Stimulated activated memory B cell treated with anti-CD40 and anti-IgM and Interleukin-4, amounts not matched to agents 10 μg/mL and 1 μg/mL and 100 μg/mL, for 72 hours (primary cell): ENCODE data around the gene LAMP5.

Source experiments
- ATAC-seq: fragments of 150-1000 bp; cut with Tn5 transposase; 2 replicates; pipeline ENCODE4 v1.10.0; 2021
- H3K27ac Mint-ChIP-seq: one replicate; pipeline ENCODE4 v1.8.0; 2022; ENCODE audit warnings: mild to moderate bottlenecking, mixed read lengths
- H3K27me3 Mint-ChIP-seq: one replicate; pipeline ENCODE4 v1.8.0; 2022; ENCODE audit warnings: mixed read lengths
- H3K36me3 Mint-ChIP-seq: one replicate; pipeline ENCODE4 v1.8.0; 2022; ENCODE audit warnings: mixed read lengths
- H3K4me1 Mint-ChIP-seq: one replicate; pipeline ENCODE4 v1.8.0; 2022; ENCODE audit warnings: mixed read lengths
- H3K4me3 Mint-ChIP-seq: one replicate; pipeline ENCODE4 v1.8.0; 2022; ENCODE audit warnings: mild to moderate bottlenecking, moderate library complexity, mixed read lengths
- H3K9me3 Mint-ChIP-seq: one replicate; pipeline ENCODE4 v1.8.0; 2022; ENCODE audit warnings: mixed read lengths

The LAMP5 gene

GRCh38 chr20:9509246-9509645 is 5.1 kb upstream of the LAMP5 start:
- Mint-ChIP-seq H3K27me3 (peaks cover 51% of the 10 kb centered on the region), H3K9me3 (no peaks in the 10 kb centered on the region)

GRCh38 chr20:9510911-9511310 is 3.5 kb upstream of the LAMP5 start:
- Mint-ChIP-seq H3K27ac (no peak overlapping the region), H3K4me1 (peaks cover 6% of the 10 kb centered on the region), H3K27me3 (peaks cover 65% of the 10 kb centered on the region), H3K4me3 (no peak overlapping the region), H3K36me3 (no peaks in the 10 kb centered on the region), H3K9me3 (no peaks in the 10 kb centered on the region)
- no peak for ATAC-seq

More at GRCh38 chr20:9509246-9509645, 5.1 kb upstream of the LAMP5 start:
- H3K27ac Mint-ChIP-seq, result no peak overlapping the region
- H3K4me1 Mint-ChIP-seq, result no peaks in the 10 kb centered on the region
- H3K36me3 Mint-ChIP-seq, result no peaks in the 10 kb centered on the region
- no peak overlapping the region for H3K4me3 Mint-ChIP-seq
- ATAC-seq, result no peak

- H3K4me3 Mint-ChIP-seq, result no peak overlapping the region
Measured at GRCh38 chr20:9514072-9514460, 324 bp upstream of the LAMP5 start.

GRCh38 chr20:9515214-9515585 is 810 bp downstream of the LAMP5 start:
- Mint-ChIP-seq H3K27me3 (peaks cover 36% of the 10 kb centered on the region), H3K27ac (no peak overlapping the region), H3K4me3 (no peak overlapping the region), H3K9me3 (no peaks in the 10 kb centered on the region), H3K4me1 (peaks cover 6% of the 10 kb centered on the region), H3K36me3 (no peaks in the 10 kb centered on the region)
- ATAC-seq, result no peak

More at GRCh38 chr20:9514072-9514460, 324 bp upstream of the LAMP5 start:
- Mint-ChIP-seq H3K27ac (no peak overlapping the region), H3K9me3 (no peaks in the 10 kb centered on the region), H3K36me3 (no peaks in the 10 kb centered on the region), H3K27me3 (peaks cover 47% of the 10 kb centered on the region), H3K4me1 (peaks cover 6% of the 10 kb centered on the region)
- no peak for ATAC-seq

- Mint-ChIP-seq H3K36me3 (no peaks in the 10 kb centered on the region), H3K27me3 (peaks cover 41% of the 10 kb centered on the region), H3K9me3 (no peaks in the 10 kb centered on the region), H3K4me1 (peaks cover 6% of the 10 kb centered on the region), H3K27ac (no peak overlapping the region), H3K4me3 (peak overlapping the region; percentile 15)
- ATAC-seq, result no peak
Measured at GRCh38 chr20:9515741-9516233, 1.4 kb downstream of the LAMP5 start.

- H3K27ac Mint-ChIP-seq, result no peak overlapping the region
- no peak for ATAC-seq
- peaks cover 45% of the 10 kb centered on the region for H3K27me3 Mint-ChIP-seq
- no peaks in the 10 kb centered on the region for H3K9me3 Mint-ChIP-seq
- peaks cover 6% of the 10 kb centered on the region for H3K4me1 Mint-ChIP-seq
- no peaks in the 10 kb centered on the region for H3K36me3 Mint-ChIP-seq
- H3K4me3 Mint-ChIP-seq, result peak overlapping the region; percentile 15
Measured at GRCh38 chr20:9516234-9516871, 2.0 kb downstream of the LAMP5 start.

- peaks cover 6% of the 10 kb centered on the region for H3K4me1 Mint-ChIP-seq
- no peak overlapping the region for H3K27ac Mint-ChIP-seq
- H3K27me3 Mint-ChIP-seq, result peaks cover 41% of the 10 kb centered on the region
- H3K36me3 Mint-ChIP-seq, result no peaks in the 10 kb centered on the region
- H3K4me3 Mint-ChIP-seq, result no peak overlapping the region
- no peaks in the 10 kb centered on the region for H3K9me3 Mint-ChIP-seq
- ATAC-seq, result no peak
Measured at GRCh38 chr20:9517297-9518162, 3.1 kb downstream of the LAMP5 start.

GRCh38 chr20:9518576-9519175 is 4.3 kb downstream of the LAMP5 start:
- Mint-ChIP-seq H3K4me1 (peaks cover 6% of the 10 kb centered on the region), H3K9me3 (no peaks in the 10 kb centered on the region), H3K4me3 (no peak overlapping the region), H3K27ac (no peak overlapping the region), H3K27me3 (peaks cover 39% of the 10 kb centered on the region), H3K36me3 (no peaks in the 10 kb centered on the region)
- ATAC-seq, result no peak

GRCh38 chr20:9520086-9520485 is 5.7 kb downstream of the LAMP5 start:
- no peak overlapping the region for H3K27ac Mint-ChIP-seq
- H3K4me3 Mint-ChIP-seq, result no peak overlapping the region
- no peak for ATAC-seq
- no peaks in the 10 kb centered on the region for H3K36me3 Mint-ChIP-seq
- H3K27me3 Mint-ChIP-seq, result peaks cover 31% of the 10 kb centered on the region
- no peaks in the 10 kb centered on the region for H3K9me3 Mint-ChIP-seq
- H3K4me1 Mint-ChIP-seq, result no peaks in the 10 kb centered on the region

GRCh38 chr20:9523636-9524035 is 9.2 kb downstream of the LAMP5 start:
- Mint-ChIP-seq H3K27me3 (peaks cover 13% of the 10 kb centered on the region), H3K36me3 (no peaks in the 10 kb centered on the region), H3K9me3 (no peaks in the 10 kb centered on the region), H3K4me1 (no peaks in the 10 kb centered on the region), H3K4me3 (no peak overlapping the region), H3K27ac (no peak overlapping the region)
- ATAC-seq, result no peak

- no peak overlapping the region for H3K4me3 Mint-ChIP-seq
- no peak overlapping the region for H3K27ac Mint-ChIP-seq
- no peaks in the 10 kb centered on the region for H3K9me3 Mint-ChIP-seq
- no peaks in the 10 kb centered on the region for H3K27me3 Mint-ChIP-seq
- ATAC-seq, result no peak
- no peaks in the 10 kb centered on the region for H3K36me3 Mint-ChIP-seq
- H3K4me1 Mint-ChIP-seq, result no peaks in the 10 kb centered on the region
Measured at GRCh38 chr20:9531581-9531980, 17.2 kb downstream of the LAMP5 start.

GRCh38 chr20:9532069-9532838 is 17.9 kb downstream of the LAMP5 start:
- Mint-ChIP-seq H3K36me3 (no peaks in the 10 kb centered on the region), H3K27me3 (no peaks in the 10 kb centered on the region), H3K4me1 (no peaks in the 10 kb centered on the region), H3K4me3 (no peak overlapping the region), H3K9me3 (no peaks in the 10 kb centered on the region), H3K27ac (no peak overlapping the region)
- ATAC-seq, result no peak

GRCh38 chr20:9534025-9534424 is 19.6 kb downstream of the LAMP5 start:
- no peak overlapping the region for H3K27ac Mint-ChIP-seq
- H3K36me3 Mint-ChIP-seq, result no peaks in the 10 kb centered on the region
- H3K27me3 Mint-ChIP-seq, result no peaks in the 10 kb centered on the region
- H3K9me3 Mint-ChIP-seq, result no peaks in the 10 kb centered on the region
- H3K4me3 Mint-ChIP-seq, result no peak overlapping the region
- no peaks in the 10 kb centered on the region for H3K4me1 Mint-ChIP-seq
- no peak for ATAC-seq

GRCh38 chr20:9535449-9535848 is 21.1 kb downstream of the LAMP5 start:
- Mint-ChIP-seq H3K4me1 (no peaks in the 10 kb centered on the region), H3K27me3 (no peaks in the 10 kb centered on the region), H3K9me3 (no peaks in the 10 kb centered on the region), H3K4me3 (no peak overlapping the region), H3K36me3 (no peaks in the 10 kb centered on the region), H3K27ac (no peak overlapping the region)
- no peak for ATAC-seq

- Mint-ChIP-seq H3K4me1 (no peaks in the 10 kb centered on the region), H3K9me3 (peaks cover 5% of the 10 kb centered on the region), H3K4me3 (no peak overlapping the region), H3K27ac (no peak overlapping the region), H3K36me3 (no peaks in the 10 kb centered on the region), H3K27me3 (no peaks in the 10 kb centered on the region)
- ATAC-seq, result no peak
Measured at GRCh38 chr20:9543214-9543613, 28.8 kb downstream of the LAMP5 start.
